Fibroblast of peridontal ligament (primary cell): ENCODE measurements around the gene ATF1.

ENCODE experiments used
- DNase-seq: peaks from one replicate; pipeline ENCODE4 v3.0.0-alpha.2; 2010; ENCODE audit errors: extremely low read depth

ATF1 gene

DNA sequence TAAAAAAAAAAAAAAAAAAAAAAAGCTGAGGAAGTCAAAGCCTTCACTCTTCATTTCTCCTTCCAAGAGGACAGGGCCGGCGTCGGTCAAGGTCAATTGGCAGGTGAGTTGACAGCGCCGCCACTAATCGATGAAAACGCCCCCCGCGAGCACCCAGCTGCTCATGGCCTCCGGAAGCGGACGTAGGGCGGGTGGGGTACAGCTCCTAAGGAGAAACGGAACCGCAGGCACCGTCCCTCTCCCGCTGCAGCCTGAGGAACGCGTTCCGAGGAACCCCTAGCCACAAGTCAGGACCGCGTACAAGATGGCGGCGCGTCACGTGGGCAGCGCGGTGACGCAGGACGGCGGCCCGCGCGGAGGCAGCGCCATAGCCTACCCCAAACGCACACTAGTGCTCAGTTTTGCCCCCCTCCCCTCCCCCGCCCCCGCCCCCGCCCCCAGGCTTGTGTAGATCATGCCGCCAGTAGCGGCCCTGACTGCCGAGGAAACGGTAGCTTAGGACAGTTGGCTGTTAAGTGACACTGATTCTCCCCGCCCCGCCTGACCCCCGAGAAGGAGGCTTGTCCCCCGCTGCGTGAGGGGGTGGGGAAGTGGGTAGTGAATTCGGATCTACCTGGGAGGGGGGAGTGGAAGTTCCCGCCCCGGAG is at the start of gene ATF1:
TSS of gene ATF1 (plus strand) at position 463 of the 647 bp plus-strand sequence. CDS start 16,045 bp downstream, outside the sequence.
- peak; percentile 89 for DNase-seq

DNA sequence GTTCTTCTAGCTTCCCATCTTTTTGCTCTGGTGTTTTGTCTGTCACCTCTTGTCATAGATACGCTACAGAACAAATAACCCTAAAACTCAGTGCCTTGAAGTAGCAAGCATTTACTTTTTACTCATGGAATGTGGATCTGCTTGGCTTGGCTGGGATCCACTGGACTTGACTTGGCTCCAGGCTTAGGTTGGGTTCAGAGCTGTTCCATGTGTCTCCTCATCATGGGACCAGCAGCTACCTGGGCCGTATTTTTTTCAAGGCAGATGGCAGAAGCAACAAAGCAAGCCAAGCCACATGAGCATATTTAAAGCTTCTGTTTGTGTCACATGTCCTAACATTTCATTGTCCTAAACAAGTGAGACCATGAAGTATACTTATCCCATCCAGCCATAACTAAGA is 48.7 kb upstream of the ATF1 start:
- peak; percentile 19 for DNase-seq

DNA sequence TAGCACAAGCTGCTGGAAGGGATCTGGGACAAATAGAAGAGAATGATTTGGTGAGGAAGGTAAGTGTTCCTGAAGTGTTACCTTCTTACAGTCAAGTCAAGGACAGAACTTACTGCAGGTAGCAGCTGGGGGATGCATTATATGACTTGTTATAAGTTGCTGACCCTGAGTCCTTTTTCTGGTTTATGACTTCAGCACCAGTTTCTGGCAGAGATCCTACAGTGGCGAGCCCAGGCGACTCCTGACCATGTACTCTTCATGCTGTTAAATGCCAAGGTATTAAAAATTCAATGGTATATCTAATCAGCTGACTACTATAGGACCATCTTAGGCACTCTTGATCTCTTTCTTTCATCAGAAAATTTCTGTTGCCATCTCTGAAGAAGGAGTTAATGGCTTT is 45.1 kb upstream of the ATF1 start:
- no peak for DNase-seq

DNA sequence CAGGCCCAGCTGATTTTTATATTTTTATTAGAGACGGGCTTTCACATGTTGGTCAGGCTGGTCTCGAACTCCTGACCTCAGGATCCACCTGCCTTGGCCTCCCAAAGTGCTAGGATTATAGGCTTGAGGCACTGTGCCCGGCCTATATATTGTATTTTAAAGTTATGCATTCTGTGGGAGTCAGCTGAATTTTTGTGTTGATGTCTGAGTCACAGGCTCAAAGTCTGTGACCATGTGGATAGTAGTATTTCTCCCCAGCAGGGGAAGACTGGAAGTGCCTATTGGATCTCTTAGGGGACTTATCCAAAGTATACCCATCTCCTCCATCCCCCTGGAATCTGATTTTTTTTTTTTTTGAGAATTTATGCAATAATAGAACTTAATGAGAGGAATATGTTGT is 43.8 kb upstream of the ATF1 start:
- peak; percentile 25 for DNase-seq

DNA sequence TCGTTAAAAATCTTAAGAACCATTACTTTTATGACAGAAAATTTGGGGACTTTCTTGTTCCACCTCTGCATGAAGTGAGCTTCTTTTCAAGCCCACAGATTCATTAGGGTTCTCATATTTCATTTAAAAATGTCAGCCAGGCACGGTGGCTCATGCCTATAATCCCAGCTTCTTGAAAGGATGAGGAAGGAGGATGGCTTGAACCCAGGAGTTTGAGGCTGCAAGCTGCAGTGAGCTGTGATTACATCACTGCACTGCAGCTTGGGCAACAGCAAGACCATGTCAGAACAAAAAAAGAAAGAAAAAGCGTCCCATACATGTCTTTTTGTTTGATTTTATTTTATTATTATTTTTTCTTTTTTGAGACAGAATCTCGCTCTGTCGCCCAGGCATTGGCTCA is 43.4 kb upstream of the ATF1 start:
- DNase-seq = peak; percentile 38

DNA sequence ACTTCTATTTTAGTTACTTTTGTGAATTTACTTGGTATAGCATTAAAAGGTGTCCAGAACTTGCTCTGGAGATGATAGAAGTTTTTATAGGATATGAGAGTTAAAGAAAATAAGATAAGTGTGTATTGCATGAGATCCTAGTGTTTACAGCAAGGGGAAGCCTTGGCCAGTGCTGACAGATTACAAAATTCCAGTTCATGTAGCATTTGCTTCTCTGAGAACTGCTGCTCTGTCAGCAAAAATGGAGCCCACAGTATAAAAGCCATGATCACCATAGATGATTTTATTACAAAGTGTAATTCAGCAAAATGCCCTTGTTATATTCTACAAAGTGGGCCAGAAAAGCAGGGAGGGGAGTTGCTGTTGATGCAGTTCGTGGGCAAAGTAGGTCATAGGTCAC is 40.0 kb upstream of the ATF1 start:
- DNase-seq = peak; percentile 52

DNA sequence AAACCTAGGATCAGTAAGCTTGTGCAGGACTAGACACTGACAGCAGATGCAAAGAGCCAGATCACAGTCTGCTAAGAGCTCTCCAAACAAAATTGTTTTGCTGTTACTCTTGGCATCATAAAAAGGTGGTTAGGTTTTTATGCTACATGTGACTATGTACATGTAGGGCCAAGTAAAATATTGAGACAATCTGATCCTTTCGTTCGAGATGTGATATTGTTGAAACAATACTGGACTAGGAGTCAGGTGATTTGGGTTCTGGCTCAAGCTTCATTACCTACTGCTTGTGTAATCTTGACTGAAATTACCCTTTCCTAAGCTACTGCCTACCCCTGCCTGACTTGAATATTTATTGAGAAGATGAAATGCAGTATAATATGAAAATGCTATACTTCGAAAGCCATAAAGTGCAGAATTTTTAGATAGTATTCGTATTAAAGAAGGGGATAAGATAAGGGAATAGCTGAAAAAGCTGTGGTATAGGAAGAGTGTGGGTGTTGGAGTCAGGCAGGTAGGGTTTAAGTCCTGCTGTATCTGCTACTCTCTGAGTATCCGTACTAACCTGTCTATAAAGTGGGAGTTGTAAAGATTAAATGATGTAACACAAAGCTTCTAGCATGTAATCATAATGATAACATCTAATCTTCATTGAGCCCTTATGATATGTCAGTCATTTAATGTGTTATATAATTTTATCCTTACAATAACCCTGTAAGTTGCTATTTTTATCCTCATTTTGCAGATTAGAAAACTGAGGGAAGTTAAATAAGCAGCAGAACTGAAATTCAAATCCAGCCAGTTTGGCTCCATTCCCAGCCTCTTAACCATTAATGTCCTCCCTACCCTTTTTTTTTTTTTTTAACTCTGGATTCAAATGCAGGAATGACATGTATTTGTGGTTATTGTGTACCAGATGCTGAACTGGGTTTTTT is 38.6 kb upstream of the ATF1 start:
- DNase-seq = peak; percentile 47

DNA sequence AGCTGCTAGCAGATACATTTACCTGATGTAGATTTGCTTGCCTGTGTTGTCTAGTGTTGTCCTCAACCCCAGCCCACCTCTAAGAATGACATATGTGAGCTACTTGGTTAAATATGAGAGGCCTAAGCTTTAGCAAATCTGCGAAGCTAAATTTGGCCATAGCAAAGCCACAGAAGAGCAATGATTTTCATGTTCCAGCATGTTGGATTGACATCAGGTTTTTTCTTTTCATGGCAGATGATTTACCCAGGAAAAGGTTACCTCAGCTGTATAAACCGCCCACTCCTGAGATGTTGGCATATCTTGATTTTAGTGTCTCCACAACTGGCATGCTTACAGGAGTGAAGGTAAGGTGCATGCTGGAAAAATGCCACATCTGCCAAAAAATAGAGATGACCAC is 36.4 kb upstream of the ATF1 start:
- DNase-seq = no peak

DNA sequence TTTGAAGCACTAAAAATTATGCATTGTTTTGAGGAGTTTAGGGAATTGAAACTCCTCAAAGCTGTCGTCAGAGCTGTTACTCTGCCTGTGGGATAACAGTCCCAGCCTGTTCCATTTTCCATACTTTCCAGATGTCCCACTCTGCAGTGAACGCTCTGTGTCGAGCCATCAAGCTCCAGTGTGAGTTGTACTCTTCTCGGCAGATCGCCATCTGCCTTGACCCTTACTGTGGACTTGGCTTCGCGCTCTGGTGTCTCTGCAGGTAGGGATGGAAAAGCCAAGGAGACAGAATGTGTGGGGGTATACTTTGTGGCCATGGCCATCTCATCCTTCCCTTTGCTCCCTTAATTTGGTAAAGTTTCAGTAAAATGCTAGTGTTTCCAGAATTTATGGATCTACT is 35.5 kb upstream of the ATF1 start:
- no peak for DNase-seq

DNA sequence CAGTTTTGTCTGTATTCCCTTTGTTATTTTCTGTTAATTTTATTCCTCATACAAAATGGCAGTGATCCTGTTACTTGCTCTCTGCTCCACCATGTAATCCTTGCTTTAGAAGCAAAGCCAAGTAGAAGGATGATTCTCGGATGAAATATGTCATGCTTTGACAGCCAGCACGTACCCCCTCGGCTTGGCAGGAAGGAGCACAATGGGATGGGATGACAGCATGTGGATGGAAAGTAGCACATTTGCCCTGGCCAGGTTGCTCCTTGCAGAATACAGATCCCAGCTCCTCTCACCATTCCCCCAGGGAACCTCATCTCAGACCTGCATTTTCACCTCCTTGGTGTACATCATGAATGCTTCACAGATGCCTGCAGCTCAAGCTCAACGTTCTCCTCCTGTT is 35.1 kb upstream of the ATF1 start:
- no peak for DNase-seq

DNA sequence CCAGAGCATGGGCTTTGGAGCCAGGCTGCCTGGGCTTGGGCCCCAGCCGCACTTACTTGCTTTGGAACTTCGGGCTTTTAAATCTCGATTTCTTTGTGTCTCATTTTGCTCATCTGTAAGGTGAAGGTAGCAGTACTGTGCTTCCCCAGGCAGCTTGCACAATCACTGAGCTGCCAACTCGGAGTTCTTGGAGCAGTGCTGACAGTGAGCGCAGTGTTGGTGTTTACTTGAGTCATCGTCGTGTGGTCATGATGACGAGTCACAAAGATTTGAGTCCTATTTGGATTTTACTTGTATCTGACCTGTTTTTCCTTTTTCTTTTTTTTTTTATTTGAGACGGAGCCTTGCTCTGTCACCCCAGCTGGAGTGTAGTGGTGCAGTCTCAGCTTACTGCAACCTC is 31.3 kb upstream of the ATF1 start:
- peak; percentile 87 for DNase-seq

DNA sequence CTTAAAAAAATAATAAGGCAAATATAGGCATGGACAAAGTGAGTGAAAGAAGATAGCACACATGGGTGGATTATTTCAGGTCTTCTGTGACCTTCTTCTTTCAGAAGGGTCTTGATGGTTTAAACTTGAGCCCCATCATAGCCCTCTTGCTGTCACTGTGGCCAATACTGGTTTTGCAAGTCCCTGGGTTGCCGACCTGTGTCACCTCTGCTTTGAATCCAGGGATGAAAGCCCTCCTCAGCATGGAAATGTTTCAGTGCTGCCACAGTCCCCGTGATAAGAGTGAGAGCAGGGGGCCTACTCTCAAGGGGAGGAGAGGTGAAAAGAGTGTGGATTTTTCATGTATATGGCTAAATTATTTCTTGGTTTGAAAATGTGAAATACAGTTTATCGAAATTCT is 30.2 kb upstream of the ATF1 start:
- no peak for DNase-seq

DNA sequence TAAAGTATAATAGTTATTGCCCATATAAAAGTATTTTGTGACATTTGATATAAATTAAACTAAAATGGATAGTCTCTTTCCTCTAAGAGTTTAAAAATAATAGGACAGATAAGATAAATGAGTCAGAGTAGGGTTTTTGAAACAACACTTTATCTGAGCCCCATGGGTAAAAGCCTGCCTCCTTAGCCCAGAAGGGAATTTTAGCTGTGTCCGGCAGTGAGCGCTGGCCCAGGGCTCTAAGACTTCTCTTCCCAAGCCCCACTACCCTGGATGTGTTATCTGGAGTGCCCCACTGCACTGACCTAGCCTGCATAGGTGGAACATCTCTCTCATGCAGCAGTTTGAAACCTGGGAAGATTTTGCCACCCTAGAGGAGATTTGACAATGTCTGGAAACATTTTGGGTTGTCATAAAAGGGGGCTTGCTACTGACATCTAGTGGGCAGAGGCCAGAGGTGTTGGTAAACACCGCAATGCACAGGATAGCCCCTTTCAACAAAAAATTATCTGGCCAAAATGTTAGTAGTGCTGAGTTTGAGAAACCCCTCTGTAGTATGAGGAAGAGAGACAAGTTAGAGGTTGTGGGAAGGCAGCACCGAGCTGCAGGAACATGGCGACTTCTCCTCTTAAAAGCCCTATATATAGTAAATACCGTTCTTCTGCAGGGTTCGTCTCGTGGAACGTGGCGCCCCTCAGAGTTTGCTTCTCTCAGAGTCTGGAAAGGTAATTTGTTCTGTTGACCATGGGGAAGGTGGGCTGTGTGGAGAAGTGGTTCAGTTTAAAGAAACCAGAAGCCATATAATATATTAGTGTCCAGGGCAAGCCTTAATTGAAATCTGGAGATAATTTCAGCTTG is 29.3 kb upstream of the ATF1 start:
- peak; percentile 56 for DNase-seq

DNA sequence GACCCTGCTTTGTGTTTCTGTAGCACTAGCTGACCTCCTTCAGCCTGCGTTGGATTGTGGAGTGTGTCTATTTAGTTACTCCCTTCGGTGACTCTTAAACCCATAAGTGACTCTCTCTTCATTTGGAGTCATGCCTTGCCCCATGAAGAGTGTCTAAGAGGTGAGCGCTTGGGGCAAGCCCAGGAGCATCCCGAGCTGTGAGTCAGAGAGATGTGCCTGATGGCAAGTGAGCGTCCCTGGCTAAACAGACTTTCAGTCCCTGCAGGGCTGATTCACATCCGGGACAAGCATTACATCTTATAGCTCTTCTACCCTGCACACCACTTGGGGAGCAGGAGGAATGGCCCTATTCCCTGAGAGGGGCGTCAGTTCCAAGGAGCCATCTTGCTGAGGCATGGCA is 24.3 kb upstream of the ATF1 start:
- DNase-seq = no peak

DNA sequence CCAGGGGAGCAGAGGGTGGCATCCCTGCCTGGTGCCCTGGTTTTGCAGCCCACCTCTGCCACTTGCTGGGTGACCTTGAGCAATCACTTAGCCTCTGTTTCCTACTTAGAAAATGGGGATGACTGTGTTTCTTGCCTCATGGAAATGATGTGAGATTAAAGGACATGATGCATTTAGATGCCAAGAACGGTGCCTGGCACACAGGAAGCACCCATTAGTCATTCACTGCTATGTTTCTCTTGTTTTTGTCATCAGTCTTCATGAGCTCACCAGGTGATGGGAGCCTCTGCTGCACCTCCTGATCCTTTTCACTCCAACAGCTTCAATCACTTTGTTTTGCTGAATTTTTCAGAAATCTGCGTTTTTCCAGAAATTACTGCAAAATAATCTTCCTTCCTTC is 23.6 kb upstream of the ATF1 start:
- no peak for DNase-seq

DNA sequence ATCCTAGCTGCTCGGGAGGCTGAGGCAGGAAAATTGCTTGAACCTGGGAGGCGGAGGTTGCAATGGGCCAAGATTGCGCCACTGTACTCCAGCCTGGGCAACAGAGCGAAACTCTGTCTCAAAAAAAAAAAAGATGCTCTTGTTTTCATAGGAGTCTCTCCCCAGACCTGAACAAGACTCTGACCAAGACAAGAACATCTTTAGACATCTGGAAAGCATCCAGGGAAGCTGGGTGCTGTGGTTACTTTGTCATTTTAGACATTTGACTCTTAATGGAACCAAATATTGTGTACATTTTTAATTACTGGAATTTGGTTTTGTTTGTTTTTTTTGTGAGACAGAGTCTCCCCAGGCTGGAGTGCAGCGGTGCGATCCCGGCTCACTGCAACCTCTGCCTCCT is 21.1 kb upstream of the ATF1 start:
- no peak for DNase-seq

DNA sequence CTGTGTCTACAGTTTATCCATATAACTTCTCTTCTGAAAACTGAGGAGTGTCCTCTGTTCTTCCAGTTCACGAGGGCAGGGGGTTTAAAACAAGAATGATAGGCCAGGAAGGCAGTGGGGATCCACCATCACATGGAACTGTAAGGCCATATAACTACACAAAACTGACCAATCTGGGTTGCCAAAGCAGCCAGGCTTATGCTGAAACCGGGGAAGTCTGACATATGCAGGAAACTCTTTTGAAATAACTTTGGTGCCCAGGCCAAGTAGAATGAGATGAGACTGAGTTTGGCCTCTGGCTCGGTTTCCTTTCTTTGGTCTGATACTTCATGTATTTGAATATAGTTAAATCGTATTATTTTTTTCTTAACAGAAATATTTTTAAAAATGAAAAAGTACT is 18.0 kb upstream of the ATF1 start:
- no peak for DNase-seq

DNA sequence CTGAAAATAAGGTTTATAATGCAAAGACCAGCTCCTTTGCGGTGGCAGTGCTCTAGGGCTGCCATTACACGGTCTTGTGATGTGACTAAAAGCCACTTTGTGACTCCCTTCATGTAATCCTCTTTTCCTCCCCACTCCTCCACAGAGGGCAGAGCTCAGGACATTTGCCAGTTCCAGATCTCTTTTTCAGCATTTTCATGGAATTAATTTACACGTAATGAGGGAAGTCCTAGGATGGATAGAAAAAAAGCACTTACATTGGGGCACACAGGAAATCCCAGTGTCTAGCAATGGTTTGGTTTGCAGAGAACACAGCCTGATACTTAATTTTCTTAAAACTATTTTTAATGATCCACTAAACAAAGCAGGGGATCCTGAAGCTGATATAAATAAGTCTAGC is 17.5 kb upstream of the ATF1 start:
- no peak for DNase-seq

DNA sequence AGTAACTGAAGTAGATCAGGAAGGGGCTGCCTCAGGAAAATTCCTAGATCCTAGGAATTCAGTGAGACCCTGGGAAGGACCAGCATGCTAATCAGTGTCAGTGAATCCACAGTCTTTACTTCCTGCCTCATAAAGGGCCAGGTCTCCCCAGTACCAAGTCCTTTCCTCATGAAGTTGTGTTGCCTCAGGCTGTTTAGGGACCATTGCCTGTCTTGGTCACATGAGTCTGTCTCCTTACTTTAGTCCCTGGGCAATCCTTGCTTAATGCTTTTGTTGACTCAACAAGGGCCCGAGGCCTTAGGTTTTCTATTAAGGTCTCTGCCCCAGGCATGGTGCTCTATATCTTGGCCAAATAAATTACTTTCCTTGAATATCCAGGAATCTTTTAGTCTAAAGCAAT is 16.1 kb upstream of the ATF1 start:
- DNase-seq = no peak

DNA sequence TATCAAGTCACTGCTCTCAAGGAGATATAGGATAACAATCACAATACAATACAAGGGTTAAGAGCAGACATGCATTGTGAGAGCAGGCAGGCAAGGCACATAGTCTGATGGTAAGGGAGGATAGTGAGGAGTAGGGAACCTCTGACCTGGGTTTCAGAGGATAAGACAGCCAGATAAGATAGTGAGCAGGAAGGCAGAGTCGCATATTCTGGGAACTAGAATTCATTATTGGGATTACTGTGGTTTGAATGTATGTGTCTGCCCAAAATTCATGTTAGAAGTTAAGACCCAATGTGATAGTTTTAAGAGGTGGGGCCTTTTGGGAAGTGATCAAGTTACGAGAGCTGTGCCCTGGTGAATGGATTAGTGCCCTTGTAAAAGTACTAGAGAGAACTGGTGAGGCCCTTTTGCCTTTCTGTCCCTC is 14.4 kb upstream of the ATF1 start:
- no peak for DNase-seq

DNA sequence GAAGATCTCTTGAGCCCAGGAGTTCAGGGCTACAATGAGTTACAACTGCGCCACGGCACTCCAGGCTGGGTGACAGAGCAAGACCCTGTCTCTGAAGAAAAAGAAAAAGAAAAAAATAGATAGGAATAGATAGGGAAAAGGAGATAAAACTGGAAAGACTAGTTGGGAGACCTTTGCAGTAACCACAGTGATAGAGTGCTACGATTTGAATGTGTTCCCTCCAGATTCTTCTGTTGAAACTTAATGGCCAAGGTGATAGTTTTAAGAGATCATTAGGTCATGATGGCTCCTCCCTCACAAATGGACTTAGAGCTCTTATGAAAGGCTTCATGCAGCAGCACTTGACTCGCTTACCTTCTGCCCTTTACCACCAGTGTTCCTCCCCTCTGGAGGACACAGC is 13.5 kb upstream of the ATF1 start:
- no peak for DNase-seq

DNA sequence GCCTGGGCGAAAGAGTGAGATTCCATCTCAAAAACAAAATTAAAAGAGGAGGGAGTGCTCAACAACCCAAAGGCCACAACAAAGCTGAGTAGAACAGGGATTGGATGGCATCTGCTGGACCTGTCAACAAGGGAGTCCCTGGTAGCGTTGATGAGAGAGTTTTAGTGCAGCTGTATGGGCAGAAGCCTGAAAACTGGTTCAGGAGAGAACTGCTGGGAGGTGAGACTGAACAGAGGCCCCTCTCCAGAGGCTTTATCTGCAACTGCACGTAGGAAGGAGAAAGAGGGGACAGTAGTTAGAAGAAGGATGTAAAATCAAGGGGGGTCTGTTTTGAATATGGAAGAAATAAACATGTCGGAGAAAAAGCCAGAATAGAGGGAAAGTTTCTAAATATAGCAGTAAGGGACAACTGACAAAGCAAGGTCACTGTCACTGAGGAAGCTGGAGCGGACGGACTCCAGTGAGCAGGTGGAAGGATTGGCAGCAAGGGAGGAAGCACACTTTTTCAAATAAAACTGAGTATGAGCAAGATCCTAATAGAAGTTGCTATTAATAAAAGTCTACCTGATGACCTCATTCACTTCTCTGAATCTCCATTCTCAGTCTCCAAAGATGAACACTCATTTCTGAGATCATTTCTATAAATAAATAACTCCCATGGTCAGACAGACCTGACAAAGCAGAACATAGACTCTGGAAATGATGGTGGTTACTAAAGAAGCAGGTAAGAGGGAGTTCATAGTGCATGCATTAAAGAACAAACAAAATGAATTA is 11.8 kb upstream of the ATF1 start:
- no peak for DNase-seq
